RKO (cell line): ENCODE data around the gene MACROD2.
"Not testable (repeated sequence)": the region's sequence is repeated elsewhere in the genome, so short reads cannot be mapped to it uniquely, and the experiment has no call there.

ENCODE experiments used
- DNase-seq: peaks from one replicate; pipeline ENCODE4 v3.0.0-alpha.2; 2016; ENCODE audit warnings: low spot score

The MACROD2 gene

DNA sequence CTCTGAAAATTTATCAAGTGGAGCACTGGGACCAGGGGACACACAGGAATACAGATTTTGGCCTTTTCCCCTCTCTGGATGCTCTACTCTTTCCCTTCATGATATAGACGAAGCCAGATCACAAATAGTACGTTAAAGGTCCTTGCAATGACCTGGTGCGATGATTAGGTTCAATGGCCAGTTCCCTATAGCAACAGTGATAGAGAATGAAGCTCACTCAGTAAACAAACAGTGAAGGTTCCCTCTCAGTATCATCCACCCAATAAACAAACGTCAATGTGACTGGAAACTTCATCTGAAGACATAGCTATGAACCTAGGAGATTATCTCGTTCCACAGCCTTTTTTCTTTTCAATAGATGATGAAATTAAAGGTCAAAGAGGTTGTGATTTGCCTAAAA lies 1981.7 kb downstream of the MACROD2 start:
- no peak for DNase-seq

DNA sequence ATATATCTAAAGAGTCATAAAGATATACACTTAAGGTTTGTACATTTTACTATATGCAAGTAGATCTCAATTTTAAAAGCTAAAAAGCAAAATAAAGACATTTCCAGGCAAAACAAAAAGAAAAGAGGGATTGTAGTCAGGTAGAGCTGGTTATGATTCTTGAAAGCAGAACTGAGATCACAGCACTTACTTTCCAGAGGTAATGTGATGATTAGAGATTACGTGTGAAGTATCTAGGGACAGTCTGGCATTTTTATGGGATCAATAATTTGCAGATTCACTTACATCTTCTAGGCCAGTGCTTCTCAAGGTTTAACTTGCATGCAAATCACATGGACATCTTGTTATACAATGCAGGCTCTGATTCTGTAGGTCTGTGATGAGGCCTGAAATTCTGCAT lies 1982.4 kb downstream of the MACROD2 start:
- no peak for DNase-seq

- not testable (repeated sequence) for DNase-seq
Measured at GRCh38 chr20:15985494-15986368, 1990.4 kb downstream of the MACROD2 start.

- DNase-seq = no peak
Measured at GRCh38 chr20:15986690-15987089, 1991.4 kb downstream of the MACROD2 start.

DNA sequence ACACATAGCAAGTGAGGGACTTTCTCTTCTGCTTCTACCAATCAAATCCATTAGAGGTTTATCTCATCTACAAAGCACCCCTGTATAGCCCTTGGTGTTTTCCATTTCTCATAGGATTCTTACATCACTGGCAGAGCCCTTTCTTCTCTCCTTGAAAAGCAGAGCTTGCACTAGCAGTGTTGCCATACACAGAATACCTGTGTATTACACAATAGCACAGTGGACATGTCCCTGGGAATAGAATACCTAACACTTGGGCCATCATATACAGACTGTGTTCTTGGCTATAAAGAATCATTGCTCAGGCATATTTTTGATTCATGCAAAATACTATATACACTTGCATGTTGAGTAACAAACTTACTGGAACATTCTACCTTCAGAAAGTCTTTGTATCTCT lies 1996.0 kb downstream of the MACROD2 start:
- no peak for DNase-seq

DNA sequence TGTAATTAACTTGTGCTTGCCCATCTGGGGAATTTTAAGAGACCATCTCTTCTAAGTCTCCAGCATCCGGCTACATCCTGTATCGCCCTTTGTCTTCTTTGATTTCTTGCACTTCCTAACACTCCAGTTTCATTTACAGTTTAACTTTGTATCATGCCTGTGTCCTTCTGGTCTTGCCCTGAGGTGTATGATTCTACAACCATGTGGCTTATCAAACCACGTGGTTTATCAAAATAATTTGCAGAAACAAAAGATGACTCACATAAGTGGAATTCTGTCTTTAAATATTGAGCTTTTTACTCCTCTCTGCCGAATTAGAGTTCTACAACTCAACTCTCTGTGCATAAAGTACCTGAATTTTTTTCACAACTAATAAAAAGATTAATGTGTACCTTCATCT lies 1997.2 kb downstream of the MACROD2 start:
- no peak for DNase-seq

DNA sequence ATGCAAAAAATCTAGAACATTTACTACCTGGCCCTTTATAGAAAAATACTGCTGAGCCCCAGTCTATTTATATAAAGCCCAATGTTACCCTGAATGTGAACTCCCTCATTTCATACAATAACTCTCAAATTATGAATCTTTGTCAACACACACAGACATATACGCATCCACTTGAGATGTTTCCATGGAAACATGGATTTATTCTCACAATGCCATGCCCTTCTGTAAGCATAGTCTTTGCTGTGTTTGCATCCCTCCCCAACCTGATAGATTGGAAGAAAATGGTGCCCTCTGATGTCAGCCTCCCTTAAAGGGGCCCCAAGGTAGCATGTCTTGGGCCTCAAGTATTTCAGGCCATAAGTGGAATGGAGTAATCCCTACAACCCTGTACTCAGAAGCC lies 2004.8 kb downstream of the MACROD2 start:
- no peak for DNase-seq

DNA sequence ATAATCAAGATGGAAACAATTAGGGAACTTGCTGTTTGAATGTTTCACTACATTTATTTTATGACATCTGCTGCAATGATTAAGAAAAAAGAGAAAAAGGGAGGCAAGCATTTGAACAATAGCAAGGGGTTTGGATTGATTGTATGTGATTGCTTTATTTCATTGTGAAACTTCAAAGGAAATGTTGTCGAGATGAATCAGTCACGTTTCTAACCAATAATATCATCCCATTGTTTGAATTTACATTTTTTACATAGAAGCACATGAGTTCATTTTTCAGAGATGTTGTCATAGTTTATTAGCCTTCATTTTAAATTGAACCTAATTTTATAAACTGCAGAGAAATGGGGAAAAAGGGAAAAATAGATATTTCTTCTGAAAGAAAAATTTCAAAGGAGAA lies 2006.0 kb downstream of the MACROD2 start:
- DNase-seq = no peak

DNA sequence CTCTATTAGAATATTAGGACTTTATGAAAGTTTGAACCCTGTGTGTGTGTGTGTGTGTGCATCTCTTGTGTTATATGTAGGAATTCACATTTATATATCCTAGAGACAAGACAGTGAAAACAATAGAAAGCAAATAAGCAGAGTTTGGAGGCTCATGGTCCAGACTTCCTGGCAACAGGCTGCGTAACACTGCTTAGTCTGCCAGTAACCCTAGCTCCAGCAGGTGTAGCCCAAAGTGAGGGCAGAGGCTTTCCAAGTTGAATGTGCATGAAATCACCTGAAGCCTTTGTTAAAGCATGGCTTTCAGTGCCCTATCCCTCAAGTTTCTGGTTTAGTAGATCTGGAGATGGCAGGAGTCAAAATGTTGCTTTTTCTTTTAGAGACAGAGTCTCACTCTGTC lies 2008.0 kb downstream of the MACROD2 start:
- DNase-seq = no peak

GRCh38 chr20:16004108-16004854 lies 2009.0 kb downstream of the MACROD2 start:
- DNase-seq = no peak

DNA sequence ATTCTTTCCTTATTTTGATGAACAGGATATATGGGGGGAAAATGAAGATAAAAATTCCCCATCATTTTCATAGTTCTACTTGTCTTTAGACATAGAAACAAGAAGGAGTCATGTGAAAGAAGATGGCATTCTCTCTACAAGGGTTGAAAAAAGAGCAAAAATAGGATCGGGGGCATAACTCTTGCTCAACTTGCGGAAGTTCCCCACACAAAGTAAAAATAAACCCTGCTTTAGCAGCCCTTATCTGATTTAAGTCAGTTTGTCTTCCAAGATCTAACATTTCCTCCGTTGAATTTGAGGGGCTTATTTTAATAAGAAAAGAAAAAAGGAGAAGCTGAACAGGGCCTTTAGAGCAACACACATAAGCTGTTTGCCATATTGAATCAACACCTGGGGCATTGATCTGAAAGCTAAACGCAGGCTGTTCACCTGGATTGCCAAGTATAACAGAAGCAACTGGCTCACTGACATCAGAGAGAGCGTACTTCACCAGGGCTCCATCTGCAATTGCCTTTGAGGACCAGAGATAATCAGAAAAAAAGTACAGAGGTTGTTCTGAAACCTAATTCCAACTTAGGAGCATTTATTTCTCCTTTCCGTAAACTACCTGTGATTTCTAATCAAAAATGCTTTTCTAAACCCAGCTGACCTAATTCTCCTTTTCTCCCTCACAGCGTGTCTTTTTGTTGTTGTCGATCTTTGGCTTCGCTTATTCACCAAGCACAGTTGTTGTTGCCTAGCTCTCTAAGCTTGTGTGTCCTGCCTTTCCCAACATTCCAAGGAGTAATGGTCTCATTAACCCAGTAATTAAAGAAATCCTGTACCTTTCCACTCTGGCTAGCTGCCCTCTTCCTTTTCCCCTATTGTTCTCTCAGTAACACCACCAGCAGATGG lies 2010.0 kb downstream of the MACROD2 start:
- no peak for DNase-seq

- DNase-seq = no peak
Measured at GRCh38 chr20:16005915-16006493, 2010.7 kb downstream of the MACROD2 start.

- no peak for DNase-seq
Measured at GRCh38 chr20:16007164-16007563, 2011.8 kb downstream of the MACROD2 start.

GRCh38 chr20:16007962-16008361 lies 2012.6 kb downstream of the MACROD2 start:
- DNase-seq = no peak

DNA sequence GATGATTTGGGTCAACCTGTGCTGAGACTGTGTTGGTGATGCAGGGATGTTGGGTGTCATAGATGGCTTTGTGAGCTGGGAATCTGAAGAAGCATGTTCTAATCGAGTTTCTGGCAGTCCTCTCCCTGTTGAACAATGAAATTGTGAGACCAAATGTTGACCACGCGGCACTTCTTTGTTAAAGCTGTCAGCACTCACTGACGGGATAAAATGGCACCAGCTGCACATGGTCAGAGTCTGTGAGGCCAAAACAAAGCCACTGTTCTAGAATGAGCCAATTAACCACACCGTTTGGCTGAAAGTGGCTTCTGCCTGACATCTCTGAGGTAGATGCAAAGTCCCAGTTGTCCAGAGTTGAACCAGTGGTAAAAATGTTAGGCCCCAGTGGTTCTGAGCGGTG lies 2015.7 kb downstream of the MACROD2 start:
- DNase-seq = no peak

DNA sequence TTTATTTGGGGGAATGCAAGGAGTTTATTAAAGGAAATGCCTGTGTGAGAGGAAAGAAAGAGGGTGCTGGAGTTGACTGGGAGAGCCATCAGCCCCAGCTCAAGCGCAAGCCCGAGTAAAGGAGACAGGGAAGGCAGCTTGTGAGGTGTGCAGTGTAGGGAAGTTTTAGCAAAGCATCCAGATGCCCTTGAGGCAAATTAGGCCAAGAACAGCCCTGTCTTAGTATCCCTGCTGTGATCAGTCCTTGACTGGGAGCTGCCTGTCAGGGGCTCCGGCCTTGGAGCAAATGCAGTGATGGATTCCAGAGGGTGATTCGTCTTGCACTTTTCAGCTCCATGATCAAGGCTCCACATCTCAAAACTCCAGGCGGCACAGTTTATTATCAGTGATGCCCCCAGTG lies 2016.2 kb downstream of the MACROD2 start:
- no peak for DNase-seq

DNA sequence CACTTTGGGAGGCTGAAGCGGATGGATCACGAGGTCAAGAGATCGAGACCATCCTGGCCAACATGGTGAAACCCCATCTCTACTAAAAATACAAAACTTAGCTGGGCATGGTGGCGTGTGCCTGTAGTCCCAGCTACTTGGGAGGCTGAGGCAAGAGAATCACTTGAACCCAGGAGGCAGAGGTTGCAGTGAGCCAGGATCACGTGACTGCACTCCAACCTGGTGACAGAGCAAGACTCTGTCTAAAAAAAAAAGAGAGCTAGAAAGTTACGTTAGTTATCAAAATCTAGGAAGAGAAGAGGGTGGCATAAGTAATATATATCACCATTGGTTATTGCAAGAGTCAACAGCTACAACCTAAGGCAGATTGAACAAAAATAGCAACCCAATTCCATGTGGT lies 2017.6 kb downstream of the MACROD2 start:
- DNase-seq = not testable (repeated sequence)

DNA sequence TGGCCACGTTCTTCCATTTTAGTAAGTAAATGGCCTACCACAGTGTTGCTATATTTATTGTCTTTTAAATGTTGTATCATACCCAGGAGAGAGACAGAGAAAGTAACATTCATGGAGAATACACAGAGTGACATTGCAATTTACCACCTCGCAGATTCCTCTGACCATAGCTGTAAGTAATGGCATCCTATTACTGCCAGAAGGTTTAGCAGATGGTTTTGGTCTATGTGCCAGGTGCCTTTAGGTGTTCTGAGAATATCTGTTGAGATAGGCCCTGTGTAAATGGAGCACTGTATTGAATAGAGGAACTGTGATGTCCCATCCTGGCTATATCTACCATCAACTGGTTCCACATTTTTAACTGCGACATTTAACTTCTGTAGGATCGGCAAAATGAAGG lies 2018.3 kb downstream of the MACROD2 start:
- DNase-seq = no peak

DNA sequence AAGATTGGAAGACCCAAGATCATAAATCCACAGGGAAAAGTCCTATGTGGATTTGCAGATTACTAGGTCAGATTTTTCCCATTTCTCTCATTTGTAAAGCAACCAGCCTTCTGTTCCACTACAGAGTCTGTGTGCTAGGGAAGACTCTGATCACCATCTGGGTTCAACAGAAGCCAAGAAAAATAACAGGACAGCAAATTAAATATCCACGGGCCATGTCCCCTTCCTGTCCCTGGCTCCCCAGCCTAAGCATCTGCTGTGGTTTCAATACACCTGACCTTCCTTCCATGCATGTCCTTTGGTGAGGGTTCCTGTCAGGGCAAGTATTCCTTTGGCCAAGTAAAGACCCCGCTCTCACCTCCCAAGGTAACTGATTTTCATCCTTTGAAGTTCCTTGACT lies 2019.1 kb downstream of the MACROD2 start:
- DNase-seq = no peak

- no peak for DNase-seq
Measured at GRCh38 chr20:16017656-16018055, 2022.3 kb downstream of the MACROD2 start.

DNA sequence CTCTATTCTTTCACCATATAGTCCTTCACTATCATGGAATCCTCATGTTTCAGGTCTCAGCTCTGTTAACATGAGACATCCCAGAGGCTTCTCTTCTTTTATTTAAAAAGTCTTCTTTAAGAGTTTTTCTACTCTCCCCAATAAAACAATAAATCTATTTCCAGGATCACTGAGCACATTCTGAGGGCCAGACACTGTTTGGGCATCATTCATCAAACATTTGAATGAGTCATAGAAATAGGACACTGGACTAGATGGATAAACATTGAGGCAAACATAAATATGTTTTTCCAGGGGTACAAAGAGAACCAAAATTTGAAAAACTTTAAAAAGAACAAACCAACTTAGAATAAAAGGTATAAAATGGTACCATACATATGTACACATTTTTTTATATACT lies 2023.6 kb downstream of the MACROD2 start:
- no peak for DNase-seq

DNA sequence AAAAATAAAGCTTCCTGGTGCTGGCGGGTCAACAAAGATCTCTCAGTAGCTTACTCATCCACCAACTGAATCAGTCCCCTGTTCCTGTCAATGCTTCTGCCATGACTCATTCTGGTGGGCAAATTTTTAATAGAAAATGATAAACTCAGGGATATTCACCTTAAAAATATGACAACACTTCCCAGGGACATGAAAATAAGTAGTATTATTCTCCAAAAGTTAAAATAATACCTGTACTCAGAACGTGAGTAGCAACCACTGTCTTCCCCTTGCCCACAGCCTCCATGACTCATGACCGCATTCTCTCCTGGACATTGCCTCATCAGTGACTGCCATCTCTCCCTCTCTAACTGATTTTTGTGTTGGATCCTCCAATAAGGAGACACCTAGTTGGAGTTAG lies 2025.7 kb downstream of the MACROD2 start:
- DNase-seq = no peak
